Fibroblast of villous mesenchyme (primary cell): Measurements from ENCODE around the gene CFAP100. TPM values are rescaled to one million over a fixed set of nuclear protein-coding genes. Genes with fewer than 3 reads are reported as not detected.

ENCODE experiments used
- DNase-seq: peaks from one replicate; pipeline ENCODE4 v3.0.0-alpha.2; 2010; ENCODE audit warnings: low read depth
- H3K4me3 ChIP-seq: 2 replicates; pipeline ENCODE4 v1.5.1; 2011; ENCODE audit warnings: low read depth, mild to moderate bottlenecking, low read length
- CTCF ChIP-seq: IDR thresholded peaks from 2 replicates; pipeline ENCODE4 v1.5.1; 2012; ENCODE audit warnings: low read depth, mild to moderate bottlenecking, low read length; ENCODE audit not compliant: insufficient read depth
- total RNA-seq: library from RNA; depleted of rRNA; stranded (reverse); fragments of >200 nt; gene quantifications from 2 replicates; pipeline ENCODE4 v1.2.3, GENCODE V29; 2012

CFAP100 gene
- total RNA-seq, 1 donor: not detected

DNA sequence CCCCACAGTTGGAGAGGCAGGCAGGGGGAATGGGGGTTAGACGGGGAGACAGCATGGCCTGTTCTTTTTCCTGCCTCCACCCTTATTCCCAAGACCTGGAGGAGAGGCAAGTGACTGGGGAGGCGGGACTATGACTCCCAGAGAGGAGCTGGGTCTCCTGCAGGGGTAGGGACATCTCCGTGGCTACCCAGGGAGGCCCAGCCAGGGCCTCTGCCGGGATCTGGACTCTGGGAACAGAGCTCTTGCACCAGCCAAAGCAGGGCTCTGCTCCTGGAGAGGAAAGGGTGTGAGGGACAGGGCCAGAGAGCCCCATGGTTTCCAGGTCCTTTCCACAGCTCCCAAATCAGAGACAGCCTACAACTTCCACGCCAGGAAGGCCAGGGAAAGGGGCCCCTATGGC, 22.8 kb downstream of the CFAP100 start:
- no peak for DNase-seq
- no peak for TF ChIP-seq CTCF
- H3K4me3 ChIP-seq: no peak overlapping the region

DNA sequence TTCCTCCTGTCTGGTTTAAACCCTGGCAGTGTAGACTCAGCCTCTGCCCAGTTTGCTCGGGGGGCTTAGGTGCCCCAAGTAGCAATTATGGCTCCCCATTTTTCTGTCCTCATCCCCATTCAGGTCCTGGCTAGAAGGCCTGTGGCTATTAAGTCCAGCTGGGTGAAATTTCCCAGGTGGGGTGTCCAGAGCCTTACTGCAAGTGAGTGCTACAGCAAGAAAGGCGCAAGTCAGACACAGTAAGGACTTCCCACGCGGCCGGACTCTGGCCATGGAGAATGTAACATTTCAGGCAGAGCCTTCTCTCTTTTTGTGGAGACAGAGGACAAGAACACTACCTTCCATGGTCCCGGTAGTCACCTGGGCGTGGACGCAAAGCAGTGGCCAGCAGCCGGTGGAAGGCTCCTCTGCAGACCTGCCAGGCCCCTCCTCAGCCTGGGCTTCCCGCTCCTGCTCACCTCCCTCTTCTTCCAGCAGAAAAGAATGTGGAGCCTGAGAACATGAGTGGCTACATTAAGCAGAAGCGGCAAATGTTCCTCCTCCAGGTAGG, 23.3 kb downstream of the CFAP100 start:
- no peak for DNase-seq
- TF ChIP-seq CTCF: no peak
- H3K4me3 ChIP-seq: no peak overlapping the region

GRCh38 chr3:126418661-126419131, 24.0 kb downstream of the CFAP100 start:
- no peak overlapping the region for H3K4me3 ChIP-seq
- no peak for DNase-seq
- TF ChIP-seq CTCF: no peak

- H3K4me3 ChIP-seq: no peak overlapping the region
- no peak for DNase-seq
- no peak for TF ChIP-seq CTCF
These were observed 24.5 kb downstream of the CFAP100 start for GRCh38 chr3:126419151-126419703.

DNA sequence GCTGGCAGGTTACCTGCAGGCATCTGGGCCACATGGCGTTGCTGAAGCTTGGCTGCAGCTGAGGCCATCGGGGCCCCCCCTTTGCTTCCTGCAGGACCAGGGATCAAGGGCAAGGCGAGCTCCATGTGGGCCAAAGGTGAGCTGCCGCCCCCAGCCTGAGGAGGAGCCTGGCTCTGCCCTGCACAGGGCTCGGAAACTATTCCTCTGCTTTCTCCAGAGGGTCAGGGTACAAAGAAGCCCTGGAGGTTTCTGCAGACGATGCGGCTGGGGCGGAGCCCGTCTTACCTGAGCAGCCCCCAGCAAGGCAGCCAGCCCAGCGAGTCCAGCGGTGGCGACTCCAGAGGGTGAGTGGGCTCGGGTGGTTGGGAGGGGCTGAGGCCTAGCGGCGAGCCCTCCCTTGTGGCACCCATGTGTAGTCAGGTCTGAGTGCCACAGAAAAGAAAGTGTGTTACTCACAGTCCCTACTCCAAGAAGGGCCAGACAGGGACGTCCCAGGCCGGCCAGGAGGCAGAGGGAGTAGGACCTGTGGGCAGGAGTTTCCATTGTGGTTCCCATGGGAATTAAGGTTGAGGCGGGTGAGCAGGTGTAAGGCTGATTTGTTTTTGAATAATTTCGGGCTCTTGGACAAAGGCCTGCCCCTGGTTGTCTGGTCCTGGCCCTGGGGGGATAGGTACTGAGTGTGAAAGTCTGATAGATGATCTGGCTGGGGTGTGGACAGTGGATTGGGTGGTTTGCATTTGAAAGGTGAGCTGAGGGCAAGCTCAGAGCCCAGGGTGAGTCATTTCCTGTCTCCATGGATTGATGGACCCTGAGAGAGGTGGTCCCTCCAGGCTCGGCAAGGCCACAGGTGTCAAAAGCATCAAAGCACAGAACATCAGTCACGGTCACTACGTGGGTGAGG, 25.4 kb downstream of the CFAP100 start:
- DNase-seq: no peak
- TF ChIP-seq CTCF: no peak
- no peak overlapping the region for H3K4me3 ChIP-seq

- TF ChIP-seq CTCF: no peak
- no peak overlapping the region for H3K4me3 ChIP-seq
- DNase-seq: no peak
These were observed 26.9 kb downstream of the CFAP100 start for GRCh38 chr3:126421573-126422119.
